ENCODE results near the gene SMC1B.

Gene SMC1B, protein sequence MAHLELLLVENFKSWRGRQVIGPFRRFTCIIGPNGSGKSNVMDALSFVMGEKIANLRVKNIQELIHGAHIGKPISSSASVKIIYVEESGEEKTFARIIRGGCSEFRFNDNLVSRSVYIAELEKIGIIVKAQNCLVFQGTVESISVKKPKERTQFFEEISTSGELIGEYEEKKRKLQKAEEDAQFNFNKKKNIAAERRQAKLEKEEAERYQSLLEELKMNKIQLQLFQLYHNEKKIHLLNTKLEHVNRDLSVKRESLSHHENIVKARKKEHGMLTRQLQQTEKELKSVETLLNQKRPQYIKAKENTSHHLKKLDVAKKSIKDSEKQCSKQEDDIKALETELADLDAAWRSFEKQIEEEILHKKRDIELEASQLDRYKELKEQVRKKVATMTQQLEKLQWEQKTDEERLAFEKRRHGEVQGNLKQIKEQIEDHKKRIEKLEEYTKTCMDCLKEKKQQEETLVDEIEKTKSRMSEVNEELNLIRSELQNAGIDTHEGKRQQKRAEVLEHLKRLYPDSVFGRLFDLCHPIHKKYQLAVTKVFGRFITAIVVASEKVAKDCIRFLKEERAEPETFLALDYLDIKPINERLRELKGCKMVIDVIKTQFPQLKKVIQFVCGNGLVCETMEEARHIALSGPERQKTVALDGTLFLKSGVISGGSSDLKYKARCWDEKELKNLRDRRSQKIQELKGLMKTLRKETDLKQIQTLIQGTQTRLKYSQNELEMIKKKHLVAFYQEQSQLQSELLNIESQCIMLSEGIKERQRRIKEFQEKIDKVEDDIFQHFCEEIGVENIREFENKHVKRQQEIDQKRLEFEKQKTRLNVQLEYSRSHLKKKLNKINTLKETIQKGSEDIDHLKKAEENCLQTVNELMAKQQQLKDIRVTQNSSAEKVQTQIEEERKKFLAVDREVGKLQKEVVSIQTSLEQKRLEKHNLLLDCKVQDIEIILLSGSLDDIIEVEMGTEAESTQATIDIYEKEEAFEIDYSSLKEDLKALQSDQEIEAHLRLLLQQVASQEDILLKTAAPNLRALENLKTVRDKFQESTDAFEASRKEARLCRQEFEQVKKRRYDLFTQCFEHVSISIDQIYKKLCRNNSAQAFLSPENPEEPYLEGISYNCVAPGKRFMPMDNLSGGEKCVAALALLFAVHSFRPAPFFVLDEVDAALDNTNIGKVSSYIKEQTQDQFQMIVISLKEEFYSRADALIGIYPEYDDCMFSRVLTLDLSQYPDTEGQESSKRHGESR

DNA sequence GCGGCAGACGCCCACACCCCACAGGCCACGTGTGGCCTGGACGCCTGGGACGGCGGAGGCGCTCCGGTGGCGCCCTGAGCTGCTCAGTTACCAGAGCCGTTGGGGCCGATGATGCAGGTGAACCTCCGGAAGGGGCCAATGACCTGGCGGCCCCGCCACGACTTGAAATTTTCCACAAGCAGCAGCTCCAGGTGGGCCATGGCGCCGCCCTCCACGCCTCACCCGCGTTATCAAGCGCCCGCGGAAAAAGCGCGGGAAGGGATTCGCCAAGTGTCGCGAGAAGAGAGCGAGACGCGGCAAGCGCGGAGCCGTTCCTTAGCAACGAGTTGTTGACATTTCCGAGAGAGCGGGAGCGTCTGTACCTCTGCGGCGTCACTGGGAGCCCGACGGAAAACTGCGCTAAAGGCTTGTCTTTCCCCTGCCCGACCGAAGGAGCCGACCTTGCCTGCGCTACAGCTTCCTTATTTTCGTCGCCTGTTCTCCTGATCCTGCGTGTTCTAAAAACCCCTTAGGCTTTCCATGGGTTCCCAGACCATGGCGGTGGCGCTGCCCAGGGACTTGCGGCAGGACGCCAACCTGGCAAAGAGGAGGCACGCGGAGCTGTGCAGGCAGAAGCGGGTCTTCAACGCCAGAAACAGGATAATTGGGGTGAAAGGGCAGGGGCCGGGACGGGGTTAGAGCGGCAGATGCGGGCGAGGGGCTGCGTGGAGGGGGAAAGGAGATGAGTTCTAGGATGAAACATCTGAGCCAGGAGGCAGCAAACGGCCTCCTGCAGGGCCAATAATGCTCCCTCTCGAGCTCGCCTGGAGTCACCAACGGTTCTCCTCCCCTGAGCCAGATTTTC, at the start of gene SMC1B, which contains the start of gene RIBC2:
Gene SMC1B (minus strand): TSS at position 232 of the 844 bp plus-strand sequence. CDS start 32 bp downstream, at position 200.
Gene RIBC2 (plus strand): TSS at position 326 of the 844 bp plus-strand sequence. CDS start 194 bp downstream, at position 520.
- DNase-seq (ENCODE audit: low read depth) = no peak
- no peak for TF ChIP-seq CTCF (IDR thresholded peaks at IDR 0.05; ENCODE audit: control insufficient read depth, extremely low read depth, insufficient read depth)

DNA sequence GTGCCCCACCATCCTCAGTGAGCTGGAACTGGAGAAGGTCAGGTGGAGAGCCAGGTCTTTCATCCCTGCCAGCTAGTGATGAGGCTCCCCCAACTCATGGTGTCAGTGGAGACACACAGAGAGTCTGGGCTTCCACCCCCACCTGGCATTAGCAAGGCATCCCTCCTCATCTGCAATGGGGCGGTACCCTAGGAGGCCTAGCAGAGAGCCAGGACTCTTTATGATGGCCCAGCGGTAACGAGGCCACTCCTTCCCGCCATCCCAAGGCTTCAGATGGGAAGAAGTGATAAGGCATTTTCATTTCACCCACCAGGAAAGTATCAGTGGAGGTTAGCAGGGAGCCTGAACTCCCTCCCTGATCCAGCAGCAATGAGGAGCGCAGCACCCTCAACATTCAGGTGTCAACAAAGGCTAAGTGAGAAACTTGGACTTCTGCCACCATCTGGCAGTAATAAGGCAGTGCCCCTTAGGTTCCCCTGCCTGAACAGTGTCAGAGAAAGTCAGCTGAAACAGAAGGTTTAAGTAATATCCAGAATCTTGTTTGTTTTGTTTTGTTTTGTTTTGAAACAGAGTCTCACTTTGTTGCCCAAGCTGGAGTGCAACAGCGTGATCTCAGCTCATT, 48.7 kb upstream of the SMC1B start:
- H3K4me3 ChIP-seq (ENCODE audit: low read depth, low read length) = no peak overlapping the region
- DNase-seq (ENCODE audit: low read depth) = no peak
- no peak for TF ChIP-seq CTCF (IDR thresholded peaks at IDR 0.05; ENCODE audit: control insufficient read depth, extremely low read depth, insufficient read depth)

More for the DNA sequence above, at the start of gene SMC1B, which contains the start of gene RIBC2:
- no peak within 1 kb of the TSS for H3K4me3 ChIP-seq (ENCODE audit: low read depth, low read length)

DNA sequence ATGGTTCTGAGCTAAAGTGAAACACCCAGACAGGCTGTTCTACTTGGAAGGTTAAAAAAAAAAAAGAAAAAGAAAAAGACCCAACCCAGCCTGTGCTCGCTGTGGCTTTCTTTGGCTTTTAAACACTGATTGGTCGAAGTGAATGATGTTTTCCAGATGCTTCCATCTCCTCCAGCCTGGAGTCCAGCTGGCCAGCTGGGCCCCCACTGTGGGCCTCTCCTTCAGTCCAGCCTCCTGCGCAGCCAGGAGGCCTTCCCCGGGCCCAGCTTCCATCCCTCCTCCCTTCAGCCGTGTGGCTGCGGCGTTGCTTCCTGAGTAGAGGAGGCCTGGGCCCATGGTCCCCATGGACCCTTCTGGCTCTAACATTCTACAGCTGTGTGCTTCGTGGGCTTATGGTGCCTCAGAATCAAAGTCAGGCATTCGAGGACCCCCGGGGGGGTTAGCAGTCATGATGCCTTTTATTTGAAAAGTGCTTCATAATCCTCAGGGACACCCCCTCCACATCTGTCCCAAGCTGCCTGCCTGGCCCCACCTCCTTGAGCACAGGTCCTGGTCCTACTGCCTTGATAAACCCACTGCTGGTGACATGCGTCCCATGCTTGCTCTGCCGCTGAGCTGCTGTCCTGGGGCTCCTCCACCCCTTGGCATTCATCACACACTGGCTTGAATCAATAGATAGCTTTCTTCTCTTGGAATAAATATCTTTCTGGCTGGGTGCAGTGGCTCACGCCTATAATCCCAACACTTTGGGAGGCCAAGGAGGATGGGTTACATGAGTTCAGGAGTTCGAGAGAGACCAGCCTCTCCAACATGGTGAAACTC, 47.1 kb upstream of the SMC1B start:
- TF ChIP-seq CTCF (IDR thresholded peaks at IDR 0.05; ENCODE audit: control insufficient read depth, extremely low read depth, insufficient read depth) = no peak
- no peak for DNase-seq (ENCODE audit: low read depth)
- no peak overlapping the region for H3K4me3 ChIP-seq (ENCODE audit: low read depth, low read length)

DNA sequence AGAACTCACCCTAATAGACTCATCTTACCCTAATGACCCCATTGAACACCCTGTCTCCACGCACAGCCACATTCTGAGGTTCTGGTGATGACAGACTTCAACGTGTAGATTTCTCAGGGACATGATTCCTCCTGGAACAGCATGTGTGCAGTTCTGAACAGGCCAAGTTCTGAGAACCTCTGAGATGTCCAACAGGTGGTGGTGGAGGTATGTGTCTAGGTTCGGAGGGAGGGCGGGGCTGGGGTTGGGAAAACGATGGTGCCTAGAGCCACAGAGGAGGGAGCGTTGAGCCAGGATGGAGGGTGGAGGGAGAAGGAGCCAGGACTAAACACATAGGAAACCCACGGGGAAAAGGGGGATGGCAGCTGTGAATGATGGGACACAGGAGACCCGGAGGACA, 45.8 kb upstream of the SMC1B start:
- TF ChIP-seq CTCF (IDR thresholded peaks at IDR 0.05; ENCODE audit: control insufficient read depth, extremely low read depth, insufficient read depth) = no peak
- DNase-seq (ENCODE audit: low read depth) = no peak
- H3K4me3 ChIP-seq (ENCODE audit: low read depth, low read length) = no peak overlapping the region

GRCh38 chr22:45458532-45458931, 45.1 kb upstream of the SMC1B start:
- no peak overlapping the region for H3K4me3 ChIP-seq (ENCODE audit: low read depth, low read length)
- DNase-seq (ENCODE audit: low read depth) = no peak
- no peak for TF ChIP-seq CTCF (IDR thresholded peaks at IDR 0.05; ENCODE audit: control insufficient read depth, extremely low read depth, insufficient read depth)
